KBM-7 (cell line): Measurements from ENCODE around the gene EPB41L4B.
A peak's percentile ranks its signal among the peaks of the same experiment; 100 is the strongest.

Experiments
- DNase-seq: peaks from one replicate; pipeline ENCODE4 v3.0.0-alpha.2; 2015
- in situ Hi-C: fragments of 300-500 bp; cut with MboI; formaldehyde crosslinking; loops from 2 replicates; pipeline ENCODE4 v1.14.3; 2020; ENCODE audit warnings: low sequenced_read_pairs, low pct_unique_long_range_greater_than_20kb, mixed read lengths

Gene EPB41L4B

GRCh38 chr9:109253241-109253636, 67.6 kb downstream of the EPB41L4B start:
- no peak for DNase-seq
- in situ Hi-C loops = no loop called here

- in situ Hi-C loops = no loop called here
- DNase-seq = no peak
Measured at GRCh38 chr9:109252291-109252690, 68.6 kb downstream of the EPB41L4B start.

GRCh38 chr9:109251776-109252106, 69.1 kb downstream of the EPB41L4B start:
- DNase-seq = no peak
- in situ Hi-C loops = no loop called here

- DNase-seq = peak; percentile 20
- in situ Hi-C loops = no loop called here
Measured at GRCh38 chr9:109251080-109251775, 69.6 kb downstream of the EPB41L4B start.

- no peak for DNase-seq
- in situ Hi-C loops = no loop called here
Measured at GRCh38 chr9:109250771-109251079, 70.1 kb downstream of the EPB41L4B start.

- in situ Hi-C loops = no loop called here
Measured at GRCh38 chr9:109250311-109250741, 70.5 kb downstream of the EPB41L4B start.

GRCh38 chr9:109249615-109250014, 71.2 kb downstream of the EPB41L4B start:
- in situ Hi-C loops = no loop called here
- no peak for DNase-seq

More at GRCh38 chr9:109250311-109250741, 70.5 kb downstream of the EPB41L4B start:
- DNase-seq = no peak

GRCh38 chr9:109248133-109248581, 72.7 kb downstream of the EPB41L4B start:
- in situ Hi-C loops = no loop called here
- no peak for DNase-seq

GRCh38 chr9:109247228-109247627, 73.6 kb downstream of the EPB41L4B start:
- no peak for DNase-seq
- in situ Hi-C loops = no loop called here

GRCh38 chr9:109246533-109246932, 74.3 kb downstream of the EPB41L4B start:
- DNase-seq = peak; percentile 3

GRCh38 chr9:109245310-109245897, 75.5 kb downstream of the EPB41L4B start:
- in situ Hi-C loops = no loop called here
- no peak for DNase-seq

More at GRCh38 chr9:109246533-109246932, 74.3 kb downstream of the EPB41L4B start:
- in situ Hi-C loops = no loop called here

- in situ Hi-C loops = no loop called here
- DNase-seq = peak; percentile 71
Measured at GRCh38 chr9:109244179-109245132, 76.4 kb downstream of the EPB41L4B start.

- in situ Hi-C loops = no loop called here
Measured at GRCh38 chr9:109242741-109243140, 78.1 kb downstream of the EPB41L4B start.

GRCh38 chr9:109242014-109242413, 78.8 kb downstream of the EPB41L4B start:
- DNase-seq = no peak
- in situ Hi-C loops = no loop called here

More at GRCh38 chr9:109242741-109243140, 78.1 kb downstream of the EPB41L4B start:
- DNase-seq = no peak

- DNase-seq = no peak
- in situ Hi-C loops = no loop called here
Measured at GRCh38 chr9:109241207-109241606, 79.7 kb downstream of the EPB41L4B start.

GRCh38 chr9:109239240-109239639, 81.6 kb downstream of the EPB41L4B start:
- in situ Hi-C loops = no loop called here
- no peak for DNase-seq

GRCh38 chr9:109238655-109239054, 82.2 kb downstream of the EPB41L4B start:
- in situ Hi-C loops = no loop called here
- no peak for DNase-seq

GRCh38 chr9:109238125-109238524, 82.7 kb downstream of the EPB41L4B start:
- in situ Hi-C loops = no loop called here
- no peak for DNase-seq

GRCh38 chr9:109232449-109233237, 88.2 kb downstream of the EPB41L4B start:
- no peak for DNase-seq
- in situ Hi-C loops = no loop called here
